ENCODE measurements around the gene LTBP1. TPM values are rescaled to one million over a fixed set of nuclear protein-coding genes. Genes with fewer than 3 reads are reported as not detected.

The LTBP1 gene
- total RNA-seq, 1 donor, result 33.7 TPM

DNA sequence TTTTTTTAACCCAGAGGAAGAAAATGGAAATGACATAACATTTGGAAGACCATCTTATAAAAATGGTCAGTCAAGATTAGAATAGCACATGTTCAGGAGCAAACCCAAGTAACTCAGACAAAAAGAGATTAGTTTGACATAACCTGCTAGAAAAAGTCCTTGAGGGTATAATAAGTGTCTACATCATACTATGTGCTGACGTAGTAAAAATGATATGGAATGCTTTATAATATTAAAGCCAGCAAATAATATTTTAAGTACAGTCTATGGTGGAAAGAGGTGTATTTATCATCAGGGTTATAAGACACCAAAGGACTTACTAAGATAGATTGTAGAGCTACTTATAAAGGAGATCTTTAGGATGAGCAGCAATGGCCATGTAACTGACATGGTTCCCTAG is 169.0 kb downstream of the LTBP1 start:
- TF ChIP-seq, protein P1, sequence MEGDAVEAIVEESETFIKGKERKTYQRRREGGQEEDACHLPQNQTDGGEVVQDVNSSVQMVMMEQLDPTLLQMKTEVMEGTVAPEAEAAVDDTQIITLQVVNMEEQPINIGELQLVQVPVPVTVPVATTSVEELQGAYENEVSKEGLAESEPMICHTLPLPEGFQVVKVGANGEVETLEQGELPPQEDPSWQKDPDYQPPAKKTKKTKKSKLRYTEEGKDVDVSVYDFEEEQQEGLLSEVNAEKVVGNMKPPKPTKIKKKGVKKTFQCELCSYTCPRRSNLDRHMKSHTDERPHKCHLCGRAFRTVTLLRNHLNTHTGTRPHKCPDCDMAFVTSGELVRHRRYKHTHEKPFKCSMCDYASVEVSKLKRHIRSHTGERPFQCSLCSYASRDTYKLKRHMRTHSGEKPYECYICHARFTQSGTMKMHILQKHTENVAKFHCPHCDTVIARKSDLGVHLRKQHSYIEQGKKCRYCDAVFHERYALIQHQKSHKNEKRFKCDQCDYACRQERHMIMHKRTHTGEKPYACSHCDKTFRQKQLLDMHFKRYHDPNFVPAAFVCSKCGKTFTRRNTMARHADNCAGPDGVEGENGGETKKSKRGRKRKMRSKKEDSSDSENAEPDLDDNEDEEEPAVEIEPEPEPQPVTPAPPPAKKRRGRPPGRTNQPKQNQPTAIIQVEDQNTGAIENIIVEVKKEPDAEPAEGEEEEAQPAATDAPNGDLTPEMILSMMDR (IDR thresholded peaks at IDR 0.05; ENCODE audit: insufficient read depth, low read depth, low read length), result no peak
- no peak overlapping the region for H3K4me3 ChIP-seq (ENCODE audit: low read depth, low read length)
- no peak for DNase-seq (ENCODE audit: low read depth)

DNA sequence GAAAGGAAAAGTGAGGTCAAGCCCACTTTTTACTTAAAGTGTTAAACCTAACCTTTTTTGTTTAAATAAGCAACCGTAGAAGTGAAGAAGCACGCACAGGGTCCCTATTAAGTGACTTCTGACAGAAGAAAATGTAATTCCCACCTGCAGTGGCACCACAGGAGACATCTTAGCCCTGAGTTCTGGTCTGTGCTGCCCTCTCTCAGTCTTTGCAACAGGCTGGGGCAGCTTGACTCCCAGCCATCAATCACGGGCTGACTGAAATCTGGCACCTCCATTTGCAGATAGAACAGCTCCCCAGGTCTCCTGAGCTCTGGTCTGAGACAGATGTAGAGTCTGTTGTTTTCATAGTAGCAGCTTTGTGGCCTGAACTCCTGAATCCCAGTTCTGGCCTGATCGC is 170.0 kb downstream of the LTBP1 start:
- H3K4me3 ChIP-seq (ENCODE audit: low read depth, low read length), result no peak overlapping the region
- DNase-seq (ENCODE audit: low read depth), result no peak
- TF ChIP-seq, protein P1 (IDR thresholded peaks at IDR 0.05; ENCODE audit: insufficient read depth, low read depth, low read length), result no peak

DNA sequence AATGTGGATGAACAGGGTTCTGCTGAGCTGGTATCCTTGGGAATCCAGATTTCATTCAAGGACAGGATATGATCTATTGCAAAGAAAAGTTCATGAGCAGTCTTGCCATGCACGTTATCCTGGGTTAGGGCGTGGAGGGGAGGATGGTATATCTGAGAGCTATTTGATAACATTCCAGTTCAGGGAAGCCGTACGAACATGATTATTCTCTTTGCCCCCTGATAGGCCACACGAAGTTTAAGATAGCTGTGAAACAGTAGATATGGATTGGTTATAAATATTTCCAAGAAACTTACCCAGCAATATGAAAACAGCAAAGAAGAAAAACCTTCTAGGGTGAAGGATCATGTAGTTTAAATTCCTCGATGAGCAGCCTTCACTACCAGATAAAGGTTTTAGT is 171.9 kb downstream of the LTBP1 start:
- DNase-seq (ENCODE audit: low read depth), result no peak
- TF ChIP-seq, protein P1 (IDR thresholded peaks at IDR 0.05; ENCODE audit: insufficient read depth, low read depth, low read length), result no peak
- no peak overlapping the region for H3K4me3 ChIP-seq (ENCODE audit: low read depth, low read length)

DNA sequence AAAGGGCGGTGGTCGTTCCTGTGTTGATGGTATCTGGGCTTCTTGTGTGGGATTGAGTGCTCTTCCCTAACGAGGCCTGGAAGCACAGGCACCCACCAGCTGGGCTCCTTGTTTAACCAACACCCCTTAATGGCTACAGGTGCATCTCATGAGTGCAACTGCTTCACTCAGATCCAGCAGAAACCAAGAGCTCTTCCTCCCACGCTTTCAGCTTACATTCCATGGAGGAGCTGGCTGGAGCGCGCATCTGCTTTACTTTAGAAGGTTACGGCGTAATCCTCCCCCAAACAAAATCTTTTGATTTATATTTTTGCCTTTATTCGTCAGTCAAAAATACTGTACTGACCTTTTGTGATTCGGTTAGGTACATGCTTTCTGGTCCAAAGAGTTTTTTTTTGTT is 174.7 kb downstream of the LTBP1 start:
- H3K4me3 ChIP-seq (ENCODE audit: low read depth, low read length), result no peak overlapping the region
- TF ChIP-seq, protein P1 (IDR thresholded peaks at IDR 0.05; ENCODE audit: insufficient read depth, low read depth, low read length), result no peak
- DNase-seq (ENCODE audit: low read depth), result peak; percentile 70

DNA sequence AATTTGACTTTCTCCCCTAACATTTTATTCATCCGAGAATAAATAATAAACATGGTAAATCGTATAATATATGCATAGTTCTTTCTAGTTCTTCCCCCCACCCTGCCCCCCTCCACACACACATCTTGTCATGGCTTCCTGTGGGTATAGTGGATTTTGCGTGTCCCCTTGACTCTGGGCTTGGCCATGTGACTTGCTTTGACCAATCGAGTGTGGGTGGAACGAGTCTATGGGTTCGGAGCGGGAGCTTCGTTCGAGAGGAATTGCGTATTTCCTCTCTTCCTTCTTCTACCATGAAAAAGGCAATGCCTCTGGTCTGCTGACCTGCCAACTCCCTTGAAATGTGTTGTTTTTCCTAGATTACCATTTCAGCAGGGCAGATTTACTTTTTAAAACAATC is 175.2 kb downstream of the LTBP1 start:
- no peak overlapping the region for H3K4me3 ChIP-seq (ENCODE audit: low read depth, low read length)
- DNase-seq (ENCODE audit: low read depth), result no peak
- TF ChIP-seq, protein P1 (IDR thresholded peaks at IDR 0.05; ENCODE audit: insufficient read depth, low read depth, low read length), result no peak

DNA sequence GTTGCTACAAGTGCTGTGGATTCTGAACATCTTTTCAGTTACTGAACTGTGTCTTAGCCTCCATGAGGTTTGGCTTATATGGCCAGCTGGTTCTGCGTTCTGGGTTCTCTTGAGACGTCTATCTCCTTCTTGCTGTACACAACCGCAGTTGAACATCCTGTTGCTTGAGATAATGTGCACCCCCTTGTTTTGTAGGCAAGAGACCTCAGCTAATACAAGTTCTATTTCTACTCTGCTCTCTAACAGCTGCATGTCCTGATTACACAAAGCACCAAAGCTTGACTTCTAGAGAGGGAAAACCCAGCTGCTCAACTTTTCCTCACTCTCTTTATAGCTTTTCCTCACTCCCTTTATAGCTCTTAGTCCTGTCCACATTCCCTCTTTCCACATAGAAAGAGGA is 176.0 kb downstream of the LTBP1 start:
- DNase-seq (ENCODE audit: low read depth), result no peak
- TF ChIP-seq, protein P1 (IDR thresholded peaks at IDR 0.05; ENCODE audit: insufficient read depth, low read depth, low read length), result no peak
- no peak overlapping the region for H3K4me3 ChIP-seq (ENCODE audit: low read depth, low read length)

DNA sequence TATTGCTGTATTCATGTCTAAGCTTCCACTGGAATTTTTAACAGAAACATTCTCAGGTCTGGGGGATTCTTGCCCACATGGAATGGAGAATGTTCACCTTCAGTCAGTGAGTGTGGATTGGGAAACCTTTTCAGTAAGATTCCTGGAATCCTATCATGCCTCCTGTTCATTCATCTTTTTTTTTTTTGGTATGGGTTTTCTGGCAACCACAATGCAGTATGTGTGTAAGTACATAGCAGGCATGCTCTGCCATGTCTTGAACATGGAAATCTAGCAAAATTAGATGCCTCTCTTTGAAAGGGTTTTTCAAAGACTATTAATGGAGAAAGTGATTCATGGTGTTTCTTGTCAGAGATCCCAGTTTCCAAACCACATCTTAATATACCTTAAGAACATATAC is 176.5 kb downstream of the LTBP1 start:
- TF ChIP-seq, protein P1 (IDR thresholded peaks at IDR 0.05; ENCODE audit: insufficient read depth, low read depth, low read length), result no peak
- no peak for DNase-seq (ENCODE audit: low read depth)
- no peak overlapping the region for H3K4me3 ChIP-seq (ENCODE audit: low read depth, low read length)
